HG03469 (cell line): ENCODE data around the gene FAM98C.

Experiments used
- ATAC-seq: cut with Tn5 transposase; IDR thresholded peaks from one replicate; pipeline ENCODE4 v1.9.1; 2021; ENCODE audit warnings: mild to moderate bottlenecking, moderate library complexity, moderate number of reproducible peaks; ENCODE audit not compliant: unreplicated experiment

FAM98C gene

DNA sequence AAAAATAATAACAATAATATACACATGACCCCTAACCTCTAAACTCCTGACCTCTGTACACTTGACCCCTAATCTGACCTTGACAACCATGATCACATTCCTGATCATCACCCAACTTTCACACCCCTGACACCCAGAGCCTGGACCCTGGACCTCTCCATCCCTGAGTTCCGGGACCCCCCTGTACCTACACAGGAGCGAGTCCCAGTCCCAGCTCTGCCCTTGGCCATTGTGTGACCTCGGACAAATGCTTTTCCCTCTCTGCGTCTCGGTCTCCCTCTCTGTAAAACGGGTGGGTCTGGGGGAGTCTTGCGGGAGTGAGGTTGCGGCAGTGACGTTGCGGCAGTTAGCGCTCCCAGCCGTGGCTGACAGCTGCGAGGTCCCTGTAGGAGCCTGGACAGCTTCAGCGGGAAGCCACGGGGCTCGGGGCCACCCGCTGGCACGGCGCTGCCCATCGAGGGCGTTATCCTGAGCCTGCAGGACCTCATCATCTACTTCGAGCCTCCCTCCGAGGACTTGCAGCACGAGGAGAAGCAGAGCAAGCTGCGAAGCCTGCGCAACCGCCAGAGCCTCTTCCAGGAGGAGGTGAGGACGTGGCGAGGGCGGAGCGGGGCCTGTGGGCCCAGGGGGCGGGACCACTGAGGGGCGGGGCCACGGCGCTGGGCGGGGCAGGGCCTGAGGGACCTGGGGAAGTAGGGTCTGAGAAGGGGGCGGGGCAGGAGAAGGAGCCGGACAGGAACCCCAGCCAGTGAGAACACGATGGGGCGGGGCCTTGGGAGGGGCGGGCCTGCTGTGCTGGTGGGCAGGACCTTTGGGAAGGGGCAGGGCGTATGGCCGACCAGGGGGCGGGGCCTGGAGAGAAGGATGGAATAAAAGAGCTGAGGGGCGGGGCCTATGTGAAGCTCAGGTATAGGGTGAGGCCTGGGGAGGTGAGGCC, 49.8 kb downstream of the FAM98C start:
- no peak for ATAC-seq

DNA sequence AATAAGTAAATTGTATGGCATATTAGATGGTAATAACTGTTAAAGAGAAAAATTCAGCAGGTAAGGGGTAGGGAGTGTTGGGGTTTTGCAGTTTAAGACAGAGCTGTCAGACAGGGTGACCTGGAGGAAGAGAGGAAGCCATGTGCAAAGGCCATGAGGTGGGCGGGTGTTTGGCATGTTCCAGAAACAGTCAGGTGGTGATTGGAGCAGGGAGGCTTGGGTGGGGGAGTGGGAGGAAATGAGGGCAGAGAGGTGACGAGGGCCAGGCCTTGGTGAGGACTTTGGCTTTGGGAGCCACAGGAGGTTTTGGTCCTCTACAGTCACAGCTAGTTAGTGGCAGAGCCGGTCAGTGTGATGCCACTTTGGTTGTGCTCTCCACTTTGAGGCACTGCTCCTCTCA, 50.7 kb downstream of the FAM98C start:
- ATAC-seq = no peak

DNA sequence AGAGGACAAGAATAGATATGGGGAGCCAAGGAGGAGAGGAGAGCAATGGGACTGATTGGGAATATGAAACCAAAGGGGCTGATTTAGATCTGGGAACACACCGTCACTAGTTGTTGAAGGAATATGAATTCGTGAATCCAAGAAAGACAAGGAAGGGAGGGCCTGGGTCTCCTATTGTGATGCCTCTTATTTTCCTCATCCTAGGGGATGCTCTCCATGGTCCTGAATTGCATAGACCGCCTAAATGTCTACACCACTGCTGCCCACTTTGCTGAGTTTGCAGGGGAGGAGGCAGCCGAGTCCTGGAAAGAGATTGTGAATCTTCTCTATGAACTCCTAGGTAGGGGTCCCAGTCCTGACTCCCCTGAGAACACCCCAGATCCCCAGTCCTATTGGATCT, 52.1 kb downstream of the FAM98C start:
- no peak for ATAC-seq

DNA sequence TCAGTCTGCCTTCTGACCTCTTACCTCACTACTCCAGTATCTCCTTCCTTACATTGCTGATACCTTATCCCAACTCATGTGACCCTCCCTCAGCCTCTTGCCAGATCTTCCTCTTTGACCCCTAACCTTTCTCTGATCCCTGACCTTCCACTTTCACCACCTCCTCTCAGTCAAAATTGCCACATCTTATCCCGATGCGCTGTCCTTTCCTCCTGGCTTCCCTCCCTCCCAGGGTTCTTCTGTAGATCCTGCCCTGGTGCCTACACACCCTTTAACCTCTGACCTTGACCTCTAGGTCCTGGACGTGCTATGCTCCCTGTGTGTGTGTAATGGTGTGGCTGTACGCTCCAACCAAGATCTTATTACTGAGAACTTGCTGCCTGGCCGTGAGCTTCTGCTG, 54.3 kb downstream of the FAM98C start:
- ATAC-seq = no peak

DNA sequence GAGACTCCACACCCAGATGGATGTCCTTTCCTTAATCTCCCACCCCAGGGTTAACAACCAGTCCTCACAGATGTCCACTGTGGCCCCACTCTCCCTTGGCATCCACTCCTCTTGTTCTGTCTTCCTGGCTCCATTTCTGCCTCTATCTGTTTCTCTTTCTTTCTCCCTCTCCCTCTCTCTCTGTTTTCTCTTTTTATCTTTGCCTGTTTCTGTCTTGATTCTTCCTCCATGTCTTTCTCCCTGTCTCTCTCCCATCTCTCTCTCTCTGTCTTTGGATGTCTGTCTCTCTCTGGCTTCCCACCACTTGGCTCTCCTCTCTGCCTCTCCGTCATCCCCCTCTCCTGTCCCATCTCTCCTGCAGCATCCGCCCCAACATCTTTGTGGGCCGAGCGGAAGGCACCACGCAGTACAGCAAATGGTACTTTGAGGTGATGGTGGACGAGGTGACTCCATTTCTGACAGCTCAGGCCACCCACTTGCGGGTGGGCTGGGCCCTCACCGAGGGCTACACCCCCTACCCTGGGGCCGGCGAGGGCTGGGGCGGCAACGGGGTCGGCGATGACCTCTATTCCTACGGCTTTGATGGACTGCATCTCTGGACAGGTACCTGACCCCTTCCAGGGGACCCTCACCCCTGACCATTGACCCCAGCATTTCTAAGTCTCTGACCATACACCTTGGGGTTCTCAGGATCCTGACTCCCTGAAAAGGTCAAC, 55.0 kb downstream of the FAM98C start:
- ATAC-seq = no peak
